Body of pancreas (tissue), 4 donors: ENCODE results near the gene ZNF423.

ENCODE experiments used
- POLR2A ChIP-seq, 3 donors: fragments of 450-650 bp; IDR thresholded peaks; one replicate each; pipeline ENCODE4 v1.6.1; 2016; ENCODE audit warnings: antibody characterized with exemption in 3 of 3, mild to moderate bottlenecking in 2 of 3
- TF ChIP-seq, protein P1 (sequence below), 7 experiments: fragments of 450-650 bp in 4 of 7; fragments of 200-600 bp in 3 of 7; sonication (generic) in 3 of 7; IDR thresholded peaks; one replicate each; pipeline ENCODE4 v1.5.1; 2016 to 2019; ENCODE audit warnings: antibody characterized with exemption in 7 of 7

DNA sequence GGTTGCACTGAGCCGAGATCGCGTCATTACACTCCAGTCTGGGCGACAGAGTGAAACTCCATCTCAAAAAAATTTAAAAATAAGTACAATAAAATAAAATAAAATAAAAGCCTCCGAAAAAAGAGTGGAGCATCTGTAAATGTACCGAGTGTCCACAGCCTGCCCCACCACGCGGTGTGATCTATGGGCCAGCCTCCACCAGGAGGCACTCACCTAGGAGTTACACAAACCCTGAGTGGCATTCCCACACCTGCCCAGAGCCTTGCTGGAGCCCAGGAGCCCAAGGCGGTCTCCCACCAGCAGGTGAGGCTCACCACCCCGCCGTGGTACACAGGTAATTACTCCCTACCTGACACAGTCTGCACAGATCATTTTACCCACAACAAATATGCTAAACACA is 183.2 kb downstream of the ZNF423 start:
- TF ChIP-seq, protein P1, sequence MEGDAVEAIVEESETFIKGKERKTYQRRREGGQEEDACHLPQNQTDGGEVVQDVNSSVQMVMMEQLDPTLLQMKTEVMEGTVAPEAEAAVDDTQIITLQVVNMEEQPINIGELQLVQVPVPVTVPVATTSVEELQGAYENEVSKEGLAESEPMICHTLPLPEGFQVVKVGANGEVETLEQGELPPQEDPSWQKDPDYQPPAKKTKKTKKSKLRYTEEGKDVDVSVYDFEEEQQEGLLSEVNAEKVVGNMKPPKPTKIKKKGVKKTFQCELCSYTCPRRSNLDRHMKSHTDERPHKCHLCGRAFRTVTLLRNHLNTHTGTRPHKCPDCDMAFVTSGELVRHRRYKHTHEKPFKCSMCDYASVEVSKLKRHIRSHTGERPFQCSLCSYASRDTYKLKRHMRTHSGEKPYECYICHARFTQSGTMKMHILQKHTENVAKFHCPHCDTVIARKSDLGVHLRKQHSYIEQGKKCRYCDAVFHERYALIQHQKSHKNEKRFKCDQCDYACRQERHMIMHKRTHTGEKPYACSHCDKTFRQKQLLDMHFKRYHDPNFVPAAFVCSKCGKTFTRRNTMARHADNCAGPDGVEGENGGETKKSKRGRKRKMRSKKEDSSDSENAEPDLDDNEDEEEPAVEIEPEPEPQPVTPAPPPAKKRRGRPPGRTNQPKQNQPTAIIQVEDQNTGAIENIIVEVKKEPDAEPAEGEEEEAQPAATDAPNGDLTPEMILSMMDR (IDR thresholded peaks at IDR 0.05) = no peak
- no peak for TF ChIP-seq POLR2A (IDR thresholded peaks at IDR 0.05)
